Endothelial cell (in vitro differentiated cells): Measurements from ENCODE around the gene CCN2. TPM values are rescaled to one million over a fixed set of nuclear protein-coding genes. Genes with fewer than 3 reads are reported as not detected.
"Not testable (repeated sequence)": the region's sequence is repeated elsewhere in the genome, so short reads cannot be mapped to it uniquely, and the experiment has no call there.

Source experiments
- DNase-seq: peaks from one replicate; pipeline ENCODE4 v3.0.0; 2021; ENCODE audit warnings: low spot score
- H3K27ac Mint-ChIP-seq: one replicate; pipeline ENCODE4 v1.8.0; 2021; ENCODE audit warnings: mixed read lengths, inconsistent platforms; ENCODE audit not compliant: unreplicated experiment
- H3K27me3 Mint-ChIP-seq: one replicate; pipeline ENCODE4 v1.8.0; 2021; ENCODE audit warnings: mild to moderate bottlenecking, moderate library complexity, mixed read lengths, inconsistent platforms; ENCODE audit not compliant: unreplicated experiment
- H3K36me3 Mint-ChIP-seq: one replicate; pipeline ENCODE4 v1.8.0; 2021; ENCODE audit warnings: mild to moderate bottlenecking, low read depth, mixed read lengths, inconsistent platforms; ENCODE audit not compliant: unreplicated experiment
- H3K4me1 Mint-ChIP-seq: one replicate; pipeline ENCODE4 v1.8.0; 2021; ENCODE audit warnings: mild to moderate bottlenecking, mixed read lengths, inconsistent platforms; ENCODE audit not compliant: unreplicated experiment
- H3K4me3 Mint-ChIP-seq: one replicate; pipeline ENCODE4 v1.8.0; 2021; ENCODE audit warnings: mild to moderate bottlenecking, mixed read lengths, inconsistent platforms; ENCODE audit not compliant: unreplicated experiment
- H3K9me3 Mint-ChIP-seq: one replicate; pipeline ENCODE4 v1.8.0; 2021; ENCODE audit warnings: mixed read lengths, inconsistent platforms; ENCODE audit not compliant: unreplicated experiment
- CTCF ChIP-seq: fragments of 200-600 bp; sonication (generic); IDR thresholded peaks from one replicate; pipeline ENCODE4 v1.5.0; 2021; ENCODE audit warnings: antibody characterized with exemption; ENCODE audit not compliant: unreplicated experiment
- total RNA-seq: library from RNA; stranded (reverse); fragmentation: NEBNext Ultra II Directional; extraction: Animal tissue kit (Norgen Biotek cat#: 25700); gene quantifications from one replicate; pipeline ENCODE4 v1.2.1, GENCODE V29; 2021; ENCODE audit not compliant: unreplicated experiment

Gene CCN2
- total RNA-seq, 1 donor from 2014 or later, result 12.0 TPM

GRCh38 chr6:131909408-131910218 lies 41.6 kb downstream of the CCN2 start:
- peak; percentile 90 for TF ChIP-seq CTCF
- Mint-ChIP-seq H3K27ac (no peak overlapping the region), H3K4me3 (no peak overlapping the region), H3K9me3 (no peaks in the 10 kb centered on the region), H3K4me1 (peaks cover 8% of the 10 kb centered on the region), H3K27me3 (peaks cover 1% of the 10 kb centered on the region), H3K36me3 (no peaks in the 10 kb centered on the region)
- DNase-seq, result peak; percentile 84

GRCh38 chr6:131908787-131909186 lies 42.4 kb downstream of the CCN2 start:
- H3K27ac Mint-ChIP-seq, H3K27me3 Mint-ChIP-seq, H3K36me3 Mint-ChIP-seq, H3K4me1 Mint-ChIP-seq, H3K9me3 Mint-ChIP-seq, DNase-seq, H3K4me3 Mint-ChIP-seq: not testable (repeated sequence)

GRCh38 chr6:131903734-131904133 lies 47.4 kb downstream of the CCN2 start:
- H3K4me3 Mint-ChIP-seq, H3K27me3 Mint-ChIP-seq, H3K9me3 Mint-ChIP-seq, H3K36me3 Mint-ChIP-seq, H3K27ac Mint-ChIP-seq, DNase-seq: not testable (repeated sequence)
- peaks cover 29% of the 10 kb centered on the region for H3K4me1 Mint-ChIP-seq

GRCh38 chr6:131901326-131901873 lies 49.8 kb downstream of the CCN2 start:
- Mint-ChIP-seq H3K4me1 (peaks cover 29% of the 10 kb centered on the region), H3K4me3 (peak overlapping the region; percentile 77)
- H3K36me3 Mint-ChIP-seq, H3K27me3 Mint-ChIP-seq, DNase-seq, H3K9me3 Mint-ChIP-seq, H3K27ac Mint-ChIP-seq: not testable (repeated sequence)

GRCh38 chr6:131900231-131900630 lies 50.9 kb downstream of the CCN2 start:
- Mint-ChIP-seq H3K27ac (no peak overlapping the region), H3K27me3 (peaks cover 6% of the 10 kb centered on the region), H3K4me3 (no peak overlapping the region), H3K9me3 (no peaks in the 10 kb centered on the region), H3K4me1 (peaks cover 26% of the 10 kb centered on the region), H3K36me3 (peaks cover 3% of the 10 kb centered on the region)
- no peak for DNase-seq
- TF ChIP-seq CTCF, result no peak

GRCh38 chr6:131898718-131899117 lies 52.5 kb downstream of the CCN2 start:
- H3K27me3 Mint-ChIP-seq, result peaks cover 4% of the 10 kb centered on the region
- H3K4me3 Mint-ChIP-seq, result no peak overlapping the region
- no peak overlapping the region for H3K27ac Mint-ChIP-seq
- no peak for DNase-seq
- H3K4me1 Mint-ChIP-seq, result peaks cover 21% of the 10 kb centered on the region
- peaks cover 3% of the 10 kb centered on the region for H3K36me3 Mint-ChIP-seq
- no peak for TF ChIP-seq CTCF
- no peaks in the 10 kb centered on the region for H3K9me3 Mint-ChIP-seq

Other genes starting within 250 kb of the CCN2 start
- not detected for gene OR2A4, start 250.0 kb downstream of the CCN2 start, total RNA-seq
- gene CTAGE9, start 240.4 kb downstream of the CCN2 start, total RNA-seq, result not detected
- 32.4 TPM for gene ENPP1, start 143.4 kb downstream of the CCN2 start, total RNA-seq